ENCODE results near the gene MIAT. TPM values are rescaled to one million over a fixed set of nuclear protein-coding genes. Genes with fewer than 3 reads are reported as not detected.

The MIAT gene
- total RNA-seq, 8 experiments from 2014 or later: 2.3 to 200 (median 90.9) TPM

DNA sequence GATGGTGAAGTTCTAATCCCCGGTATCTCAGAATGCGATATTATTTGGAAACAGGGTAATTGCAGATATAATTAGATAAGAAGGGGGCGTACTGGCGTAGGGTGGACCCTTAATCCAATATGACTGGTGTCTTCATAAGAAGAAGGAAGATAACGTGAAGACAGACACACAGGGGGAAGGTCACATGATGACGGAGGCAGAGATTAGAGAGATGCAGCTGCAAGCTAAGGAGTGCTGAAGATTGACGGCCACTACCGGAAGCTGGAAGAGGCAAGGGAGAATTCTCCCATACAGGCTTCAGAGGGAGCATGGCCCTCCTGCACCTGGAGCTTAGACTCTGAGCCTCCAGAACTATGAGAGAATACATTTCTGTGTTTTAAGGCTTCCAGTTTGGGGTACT is 54.8 kb downstream of the MIAT start:
- in situ Hi-C loops (cut with MboI; ENCODE audit: low pct_unique_long_range_greater_than_20kb in 2 of 9, low sequenced_read_pairs in 9 of 9, unreplicated experiment in 9 of 9): no loop called here
- Histone ChIP-seq H3K27ac (no peak overlapping the region), H3K4me1 (replicated peaks in 1 of 2) (no peaks in the 10 kb centered on the region), H3K4me3 (no peak overlapping the region)
- WGBS, 10 experiments: 69 to 100% (median 80%) methylated on average over 1 to 8 of the region's 8 CpGs; no CpG with 5 or more reads in 2 of the 10 experiments
- no peak for ATAC-seq (replicated peaks in 6 of 8)

DNA sequence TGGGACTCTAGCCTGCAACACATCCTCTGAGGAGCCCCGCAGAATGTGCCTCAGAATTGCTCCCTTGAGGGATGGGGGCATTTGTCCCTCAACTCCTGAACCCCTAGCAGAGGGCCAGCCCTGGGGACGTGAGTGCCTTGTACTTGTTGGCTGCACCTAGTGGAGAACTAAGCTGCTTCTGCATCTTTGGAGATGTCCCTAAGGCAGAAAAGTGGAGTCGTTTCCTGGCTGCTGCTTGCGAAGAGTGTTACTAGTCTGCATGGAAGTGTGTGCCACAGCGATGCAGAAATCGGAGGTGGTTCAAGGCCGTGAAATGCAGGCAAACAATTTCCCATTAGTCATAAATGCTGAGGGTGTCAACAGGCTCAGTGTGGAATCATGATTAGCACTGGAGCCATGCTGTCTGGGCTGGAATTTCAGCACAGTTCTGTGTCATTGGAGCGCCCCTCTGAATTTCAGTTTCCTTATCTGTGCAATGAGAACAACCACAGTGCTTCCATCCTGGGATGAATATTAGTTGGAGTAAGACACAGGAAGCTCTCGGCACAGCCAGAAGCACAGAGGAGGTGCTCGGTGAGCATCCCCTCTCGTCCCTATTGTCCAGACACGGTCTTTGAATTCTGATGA is 56.5 kb downstream of the MIAT start:
- Histone ChIP-seq H3K4me3 (no peak overlapping the region), H3K4me1 (replicated peaks in 1 of 2) (no peaks in the 10 kb centered on the region), H3K27ac (no peak overlapping the region)
- peak in 6 of 8 experiments; percentile 17 to 87 (median 52) for ATAC-seq (replicated peaks in 6 of 8)
- in situ Hi-C loops (cut with MboI; ENCODE audit: low pct_unique_long_range_greater_than_20kb in 2 of 9, low sequenced_read_pairs in 9 of 9, unreplicated experiment in 9 of 9): no loop called here
- 7 to 93% (median 70%) methylated on average over 1 to 9 of the region's 12 CpGs; no CpG with 5 or more reads in 3 of the 10 experiments for WGBS, 10 experiments

DNA sequence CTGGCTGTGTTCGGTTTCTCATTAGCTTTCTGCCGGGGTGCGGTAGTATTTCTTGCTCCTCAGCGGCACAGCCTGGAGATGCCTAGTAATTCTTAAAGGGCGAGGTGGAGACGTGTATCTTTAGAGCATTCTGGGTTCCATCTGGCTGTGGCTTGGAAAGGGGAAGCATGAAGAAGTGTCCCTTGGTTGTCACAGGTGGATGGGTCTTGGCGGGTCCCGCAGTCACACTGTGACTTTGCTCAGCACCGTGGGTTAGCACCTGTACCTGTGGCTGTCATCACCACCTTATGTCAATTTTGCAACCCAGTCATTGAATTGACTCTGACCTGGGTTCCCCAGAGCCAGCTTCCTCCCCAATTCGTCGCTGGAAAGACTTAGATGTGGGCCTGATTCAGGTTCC is 57.6 kb downstream of the MIAT start:
- 43 to 100% (median 89%) methylated on average over 1 to 11 of the region's 11 CpGs; no CpG with 5 or more reads in 2 of the 10 experiments for WGBS, 10 experiments
- ATAC-seq (replicated peaks in 6 of 8): no peak
- Histone ChIP-seq H3K27ac (no peak overlapping the region), H3K4me3 (no peak overlapping the region), H3K4me1 (replicated peaks in 1 of 2) (no peaks in the 10 kb centered on the region)
- in situ Hi-C loops (cut with MboI; ENCODE audit: low pct_unique_long_range_greater_than_20kb in 2 of 9, low sequenced_read_pairs in 9 of 9, unreplicated experiment in 9 of 9): no loop called here

DNA sequence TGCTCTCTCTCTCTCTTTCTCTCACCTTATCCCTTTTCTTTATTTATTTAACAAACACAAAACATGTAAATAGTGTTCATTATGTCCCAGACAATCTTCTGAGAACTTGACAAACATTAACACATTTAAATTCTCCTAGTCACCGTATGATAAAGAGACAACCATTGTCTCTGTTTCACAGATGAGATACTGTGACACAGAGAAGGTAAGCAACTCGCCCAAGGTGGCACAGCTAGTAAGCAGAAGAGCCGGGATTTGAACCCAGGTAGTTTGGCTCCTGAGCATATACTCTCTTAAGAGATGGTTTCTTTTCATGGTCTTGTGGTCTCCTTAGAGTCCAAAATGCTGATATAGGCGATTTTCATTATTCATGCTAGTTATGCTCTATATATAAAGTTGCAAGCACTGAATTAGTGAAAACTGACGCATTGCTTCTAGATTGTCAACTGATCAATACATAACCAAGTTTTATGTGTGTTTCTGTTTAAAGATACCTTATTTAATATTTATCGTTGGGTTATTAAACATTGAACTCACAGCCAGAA is 58.1 kb downstream of the MIAT start:
- in situ Hi-C loops (cut with MboI; ENCODE audit: low pct_unique_long_range_greater_than_20kb in 2 of 9, low sequenced_read_pairs in 9 of 9, unreplicated experiment in 9 of 9): no loop called here
- no peak for ATAC-seq (replicated peaks in 6 of 8)

DNA sequence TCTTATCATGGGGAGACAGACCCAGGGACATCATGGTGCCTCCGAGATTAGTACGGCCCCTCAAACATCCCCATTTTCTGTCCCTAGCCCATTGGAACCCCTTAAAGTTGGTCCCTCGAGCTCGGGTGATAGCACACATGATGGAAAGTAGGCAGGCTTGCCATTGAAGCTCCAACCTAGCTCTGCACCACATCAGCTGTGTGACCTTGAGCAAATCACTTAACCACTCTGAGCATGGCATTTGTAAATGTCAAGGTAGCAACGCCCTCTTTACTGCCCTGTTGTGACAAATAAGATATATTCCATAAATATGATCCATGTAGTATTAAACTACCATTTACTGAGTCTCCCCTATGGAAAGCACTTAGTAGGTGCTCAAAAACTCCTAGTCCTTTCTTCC is 61.1 kb downstream of the MIAT start:
- no peak overlapping the region for H3K4me3 ChIP-seq
- WGBS, 10 experiments: 80 to 91% (median 90%) methylated on average over 1 to 5 of the region's 5 CpGs; no CpG with 5 or more reads in 6 of the 10 experiments
- no peak overlapping the region for H3K27ac ChIP-seq
- ATAC-seq (replicated peaks in 6 of 8): no peak
- in situ Hi-C loops (cut with MboI; ENCODE audit: low pct_unique_long_range_greater_than_20kb in 2 of 9, low sequenced_read_pairs in 9 of 9, unreplicated experiment in 9 of 9): no loop called here
- H3K4me1 ChIP-seq (replicated peaks in 1 of 2): no peaks in the 10 kb centered on the region

More for the DNA sequence above, 58.1 kb downstream of the MIAT start:
- 43 to 100% (median 89%) methylated on average over 1 to 6 of the region's 6 CpGs for WGBS, 10 experiments
- H3K4me3 ChIP-seq: no peak overlapping the region
- H3K27ac ChIP-seq: no peak overlapping the region
- no peaks in the 10 kb centered on the region for H3K4me1 ChIP-seq (replicated peaks in 1 of 2)

DNA sequence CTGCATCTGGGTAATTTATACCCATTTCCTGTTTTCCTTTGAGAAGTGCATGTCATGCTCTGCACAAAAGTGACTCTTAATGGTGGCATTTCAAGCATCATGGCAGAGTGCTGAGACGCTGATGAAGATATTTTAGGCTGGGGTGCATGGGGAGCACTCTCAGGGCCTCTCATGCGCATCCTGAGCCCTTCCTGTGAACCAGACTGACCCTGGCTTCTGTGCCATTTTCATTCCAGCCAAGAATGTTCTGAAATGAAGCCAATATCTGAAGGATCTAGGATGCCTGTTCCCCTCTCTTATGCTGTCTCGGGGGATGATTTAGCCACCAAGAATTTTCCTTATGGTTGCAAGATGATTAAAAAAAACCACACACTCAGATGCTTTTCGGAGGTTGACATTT is 61.5 kb downstream of the MIAT start:
- H3K4me1 ChIP-seq (replicated peaks in 1 of 2): no peaks in the 10 kb centered on the region
- H3K4me3 ChIP-seq: no peak overlapping the region
- ATAC-seq (replicated peaks in 6 of 8): peak in 1 of 8 experiments; percentile 15
- 6 to 100% (median 80%) methylated on average over 1 to 4 of the region's 4 CpGs; no CpG with 5 or more reads in 1 of the 10 experiments for WGBS, 10 experiments
- no peak overlapping the region for H3K27ac ChIP-seq
- in situ Hi-C loops (cut with MboI; ENCODE audit: low pct_unique_long_range_greater_than_20kb in 2 of 9, low sequenced_read_pairs in 9 of 9, unreplicated experiment in 9 of 9): no loop called here

DNA sequence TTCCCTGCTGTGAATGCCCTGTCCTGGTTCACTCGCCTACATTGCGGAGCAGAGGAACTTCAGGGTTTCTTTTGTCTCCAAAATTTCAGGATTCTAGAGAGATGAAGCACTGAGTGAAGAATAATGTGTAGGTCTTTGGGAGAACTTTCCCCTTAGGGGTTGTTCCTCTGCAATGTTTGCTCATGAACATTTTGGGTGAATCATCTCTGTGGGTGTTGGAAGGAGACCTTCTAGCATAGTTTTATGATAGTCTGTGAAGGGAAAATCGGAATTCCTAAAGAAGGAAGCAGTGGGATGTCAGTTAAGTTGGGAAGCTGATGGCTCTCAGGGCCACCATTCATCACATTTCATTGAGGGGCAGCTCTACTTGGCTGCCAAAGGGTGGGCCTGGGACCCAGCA is 64.8 kb downstream of the MIAT start:
- no peaks in the 10 kb centered on the region for H3K4me1 ChIP-seq (replicated peaks in 1 of 2)
- H3K4me3 ChIP-seq: no peak overlapping the region
- 60 to 100% (median 92%) methylated on average over 1 to 3 of the region's 3 CpGs; no CpG with 5 or more reads in 5 of the 10 experiments for WGBS, 10 experiments
- in situ Hi-C loops (cut with MboI; ENCODE audit: low pct_unique_long_range_greater_than_20kb in 2 of 9, low sequenced_read_pairs in 9 of 9, unreplicated experiment in 9 of 9): no loop called here
- no peak overlapping the region for H3K27ac ChIP-seq
- ATAC-seq (replicated peaks in 6 of 8): no peak

DNA sequence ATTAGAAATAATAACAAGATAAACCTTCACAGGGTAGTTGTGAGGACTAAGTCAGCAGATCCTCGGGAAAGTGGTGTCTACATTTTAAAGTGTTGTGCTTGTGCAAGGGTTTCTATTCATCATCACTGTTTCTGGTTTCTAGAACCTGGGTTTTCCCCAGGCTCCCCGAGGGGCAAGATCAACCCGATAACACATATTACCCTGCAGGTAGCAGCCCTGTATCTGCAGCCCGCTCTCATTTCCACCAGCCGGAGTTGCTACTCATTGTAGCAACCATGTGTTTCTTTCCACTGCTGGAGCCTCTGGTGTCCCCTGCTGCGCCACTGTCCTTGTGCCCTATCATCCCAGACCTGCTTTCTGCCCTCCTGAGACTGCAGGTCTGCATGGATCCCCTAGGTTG is 67.0 kb downstream of the MIAT start:
- H3K27ac ChIP-seq: no peak overlapping the region
- ATAC-seq (replicated peaks in 6 of 8): no peak
- in situ Hi-C loops (cut with MboI; ENCODE audit: low pct_unique_long_range_greater_than_20kb in 2 of 9, low sequenced_read_pairs in 9 of 9, unreplicated experiment in 9 of 9): no loop called here
- WGBS, 10 experiments: 80 to 100% (median 94%) methylated on average over 1 to 5 of the region's 6 CpGs; no CpG with 5 or more reads in 5 of the 10 experiments
- H3K4me3 ChIP-seq: no peak overlapping the region
- no peaks in the 10 kb centered on the region for H3K4me1 ChIP-seq (replicated peaks in 1 of 2)

DNA sequence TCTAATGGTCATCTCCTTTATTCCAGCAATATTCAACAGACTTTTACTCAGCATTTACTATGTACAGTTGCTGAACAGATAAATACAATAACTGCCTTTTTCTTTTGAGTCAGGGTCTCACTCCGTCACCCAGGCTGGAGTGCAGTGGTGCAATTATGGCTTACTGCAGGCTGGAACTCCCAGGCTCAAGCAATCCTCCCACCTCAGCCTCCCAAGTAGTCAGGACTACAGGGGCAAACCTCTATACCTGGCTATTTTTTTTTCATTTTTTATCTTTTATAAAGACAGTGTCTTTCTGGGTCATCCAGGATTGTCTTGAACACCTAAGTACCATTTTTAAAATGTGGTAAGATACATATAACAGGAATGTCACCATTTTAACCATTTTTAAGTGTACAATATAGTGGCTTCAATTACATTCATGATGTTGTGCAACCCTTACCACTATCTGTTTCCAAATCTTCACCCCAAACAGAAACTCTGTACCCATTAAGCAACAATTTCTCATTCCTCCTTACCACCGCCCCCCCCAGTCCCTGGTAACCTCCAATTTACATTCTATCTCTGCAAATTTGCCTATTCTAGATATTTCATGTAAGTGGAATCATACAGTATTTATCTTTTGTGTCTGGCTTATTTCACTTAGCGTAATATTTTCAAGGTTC is 67.8 kb downstream of the MIAT start:
- no peak overlapping the region for H3K27ac ChIP-seq
- 86 to 100% (median 97%) methylated on average over 1 to 3 of the region's 3 CpGs for WGBS, 10 experiments
- ATAC-seq (replicated peaks in 6 of 8): no peak

More for the DNA sequence above, 67.8 kb downstream of the MIAT start:
- Histone ChIP-seq H3K4me1 (replicated peaks in 1 of 2) (no peaks in the 10 kb centered on the region), H3K4me3 (no peak overlapping the region)
- in situ Hi-C loops (cut with MboI; ENCODE audit: low pct_unique_long_range_greater_than_20kb in 2 of 9, low sequenced_read_pairs in 9 of 9, unreplicated experiment in 9 of 9): no loop called here

Other genes with a start within 250 kb of the MIAT start
- 10 to 100 TPM in 1 of 8 experiments, 1 to 10 TPM in 7; 1.9 to 14.4 (median 6.2) TPM for gene ASPHD2, start 228.3 kb upstream of the MIAT start, total RNA-seq
- gene HPS4, start 173.8 kb upstream of the MIAT start, total RNA-seq: 10 to 100 TPM; 21.7 to 41.6 (median 32.6) TPM
- gene SRRD, start 173.7 kb upstream of the MIAT start, total RNA-seq: 10 to 100 TPM in 7 of 8 experiments, 1 to 10 TPM in 1; 8.4 to 21.2 (median 13.6) TPM
- 10 to 100 TPM; 23.4 to 36.6 (median 31.6) TPM for gene TFIP11, start 145.1 kb upstream of the MIAT start, total RNA-seq
- gene TPST2, start 67.5 kb upstream of the MIAT start, total RNA-seq: 10 to 100 TPM in 4 of 8 experiments, 1 to 10 TPM in 4; 7.9 to 24.1 (median 9.5) TPM
- gene CRYBB1, start 39.6 kb upstream of the MIAT start, total RNA-seq: under 1 TPM in 3 of 8 experiments, not detected in 5; 0.38 to 0.86 (median 0.60) TPM
- gene CRYBA4, start 35.6 kb upstream of the MIAT start, total RNA-seq: 1 to 10 TPM in 1 of 8 experiments, under 1 TPM in 3, not detected in 4; 0.38 to 1.2 (median 0.49) TPM